ENCODE measurements around the gene PDE6B.

PDE6B gene

GRCh38 chr4:609400-610050 is 15.8 kb upstream of the PDE6B start:
- CTCF ChIA-PET, result no interaction called here

GRCh38 chr4:610411-611261 is 14.7 kb upstream of the PDE6B start:
- DNase-seq (ENCODE audit: low read depth, low spot score), result peak; percentile 0
- POLR2A ChIA-PET, result no interaction called here

More at GRCh38 chr4:609400-610050, 15.8 kb upstream of the PDE6B start:
- TF ChIP-seq CTCF (IDR thresholded peaks at IDR 0.05; ENCODE audit: insufficient read depth, low read length, missing control alignments), result no peak
- POLR2A ChIA-PET, result no interaction called here
- H3K4me3 ChIP-seq (ENCODE audit: low read depth, low read length), result no peak overlapping the region
- no peak for DNase-seq (ENCODE audit: low read depth, low spot score)

GRCh38 chr4:612052-612748 is 13.2 kb upstream of the PDE6B start:
- TF ChIP-seq CTCF (IDR thresholded peaks at IDR 0.05; ENCODE audit: insufficient read depth, low read length, missing control alignments), result no peak
- DNase-seq (ENCODE audit: low read depth, low spot score), result no peak
- no peak overlapping the region for H3K4me3 ChIP-seq (ENCODE audit: low read depth, low read length)
- ChIA-PET POLR2A (no interaction called here), CTCF (no interaction called here)

More at GRCh38 chr4:610411-611261, 14.7 kb upstream of the PDE6B start:
- TF ChIP-seq CTCF (IDR thresholded peaks at IDR 0.05; ENCODE audit: insufficient read depth, low read length, missing control alignments), result no peak
- H3K4me3 ChIP-seq (ENCODE audit: low read depth, low read length), result no peak overlapping the region
- CTCF ChIA-PET, result no interaction called here

- no peak for DNase-seq (ENCODE audit: low read depth, low spot score)
- TF ChIP-seq CTCF (IDR thresholded peaks at IDR 0.05; ENCODE audit: insufficient read depth, low read length, missing control alignments), result no peak
- ChIA-PET POLR2A (no interaction called here), CTCF (no interaction called here)
- no peak overlapping the region for H3K4me3 ChIP-seq (ENCODE audit: low read depth, low read length)
Measured at GRCh38 chr4:612749-613125, 12.6 kb upstream of the PDE6B start.

GRCh38 chr4:613126-613525 is 12.2 kb upstream of the PDE6B start:
- POLR2A ChIA-PET, result no interaction called here
- no peak overlapping the region for H3K4me3 ChIP-seq (ENCODE audit: low read depth, low read length)
- CTCF ChIA-PET, result no interaction called here

More at GRCh38 chr4:613126-613525, 12.2 kb upstream of the PDE6B start:
- TF ChIP-seq CTCF (IDR thresholded peaks at IDR 0.05; ENCODE audit: insufficient read depth, low read length, missing control alignments), result no peak
- no peak for DNase-seq (ENCODE audit: low read depth, low spot score)
